CMK (cell line): ENCODE measurements around the gene MACF1.

ENCODE experiments used
- DNase-seq: peaks from one replicate; pipeline ENCODE4 v3.0.0-alpha.2; 2010; ENCODE audit warnings: low read depth

Gene MACF1

GRCh38 chr1:39310691-39311090, 106.2 kb downstream of the MACF1 start:
- DNase-seq: no peak

DNA sequence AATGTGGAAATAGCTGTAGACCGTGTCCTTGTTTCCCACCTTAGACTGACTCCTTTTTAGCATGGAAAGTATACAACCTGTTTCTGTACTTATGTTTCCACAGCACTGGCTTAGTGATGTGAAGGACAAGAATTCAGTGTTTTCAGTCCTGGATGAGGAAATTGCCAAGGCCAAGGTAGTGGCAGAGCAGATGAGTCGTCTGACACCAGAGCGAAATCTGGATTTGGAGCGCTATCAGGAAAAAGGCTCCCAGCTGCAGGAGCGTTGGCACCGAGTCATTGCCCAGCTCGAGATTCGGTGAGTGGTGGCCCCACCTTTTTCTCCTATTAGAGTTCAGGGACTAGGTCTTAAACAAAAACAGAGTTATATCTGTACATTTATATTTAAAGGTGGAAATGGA, 112.6 kb downstream of the MACF1 start:
- DNase-seq: no peak

GRCh38 chr1:39317910-39318633, 113.6 kb downstream of the MACF1 start:
- peak; percentile 34 for DNase-seq

GRCh38 chr1:39321979-39322378, 117.5 kb downstream of the MACF1 start:
- no peak for DNase-seq

GRCh38 chr1:39322431-39322830, 117.9 kb downstream of the MACF1 start:
- no peak for DNase-seq

DNA sequence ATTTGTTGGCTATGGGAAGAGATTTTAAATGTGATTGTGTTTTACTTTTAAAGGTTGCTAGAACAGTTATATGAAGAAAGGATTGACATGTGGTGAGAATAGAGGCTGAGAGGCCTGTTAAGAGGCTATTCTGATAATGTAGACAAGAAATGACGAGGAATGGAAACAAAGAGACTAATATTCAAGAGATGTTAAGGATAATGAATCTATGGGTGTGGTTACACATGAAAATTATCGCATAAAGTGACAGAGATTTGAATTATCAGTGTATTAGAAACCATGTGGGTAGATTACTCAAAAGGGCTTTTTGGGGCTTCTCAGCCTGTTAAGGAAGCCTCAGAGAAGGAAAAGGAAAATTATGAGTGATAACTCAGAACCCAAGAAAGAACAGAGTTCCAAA, 120.4 kb downstream of the MACF1 start:
- DNase-seq: no peak

DNA sequence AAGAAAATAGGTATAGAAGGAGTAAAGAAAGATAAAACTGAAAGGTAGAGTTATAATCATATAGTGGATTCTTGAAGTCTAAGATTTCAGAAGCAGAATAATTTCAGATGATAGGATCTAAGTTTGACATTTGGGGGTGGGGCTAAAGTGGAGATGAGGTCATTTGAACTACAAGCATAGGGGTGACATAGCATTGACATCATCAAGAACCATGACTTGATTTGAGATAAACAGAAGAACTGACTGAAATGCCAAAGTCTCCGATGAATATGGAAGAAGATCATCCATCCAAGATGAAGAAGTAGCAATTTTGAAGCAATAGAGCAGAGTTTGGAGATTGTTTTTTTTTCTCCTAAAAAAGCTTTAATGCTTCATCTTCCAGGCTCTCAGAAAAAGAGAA, 122.3 kb downstream of the MACF1 start:
- no peak for DNase-seq

DNA sequence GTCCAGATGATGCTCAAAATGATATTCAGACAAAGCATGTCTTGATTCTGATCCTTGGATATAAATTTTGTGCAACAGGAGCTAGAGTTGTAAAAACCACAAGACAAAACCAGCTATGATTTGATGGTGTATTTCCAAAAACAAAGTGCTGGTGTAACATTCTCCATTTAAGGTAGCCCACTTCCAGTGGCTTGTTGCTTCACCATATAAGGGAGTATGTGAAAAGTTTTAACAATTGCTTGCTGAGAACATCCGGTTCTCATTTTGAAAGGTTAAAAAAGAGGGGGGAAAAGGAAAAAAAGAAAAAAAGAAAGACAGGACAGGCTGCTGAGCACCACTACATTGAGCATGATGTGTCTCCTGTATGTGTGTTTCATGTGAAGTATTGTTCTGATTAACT, 123.6 kb downstream of the MACF1 start:
- DNase-seq: no peak

GRCh38 chr1:39328586-39329121, 124.2 kb downstream of the MACF1 start:
- no peak for DNase-seq

DNA sequence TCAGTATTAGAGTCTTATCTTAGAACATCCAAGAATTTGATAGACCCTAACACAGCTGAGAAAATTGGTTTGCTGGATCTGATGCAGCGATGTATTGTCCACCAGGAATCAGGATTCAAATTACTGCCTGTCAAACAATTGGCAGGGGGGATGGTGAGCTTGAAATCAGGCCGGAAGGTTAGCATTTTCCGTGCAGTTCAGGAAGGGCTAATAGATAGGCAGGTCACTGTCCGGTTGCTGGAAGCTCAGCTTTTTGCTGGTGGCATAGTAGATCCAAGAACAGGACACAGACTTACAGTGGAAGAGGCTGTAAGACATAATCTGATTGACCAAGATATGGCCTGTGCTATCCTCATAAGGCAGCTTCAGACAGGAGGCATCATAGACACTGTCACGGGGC, 127.2 kb downstream of the MACF1 start:
- DNase-seq: no peak

GRCh38 chr1:39332291-39332690, 127.8 kb downstream of the MACF1 start:
- DNase-seq: no peak

DNA sequence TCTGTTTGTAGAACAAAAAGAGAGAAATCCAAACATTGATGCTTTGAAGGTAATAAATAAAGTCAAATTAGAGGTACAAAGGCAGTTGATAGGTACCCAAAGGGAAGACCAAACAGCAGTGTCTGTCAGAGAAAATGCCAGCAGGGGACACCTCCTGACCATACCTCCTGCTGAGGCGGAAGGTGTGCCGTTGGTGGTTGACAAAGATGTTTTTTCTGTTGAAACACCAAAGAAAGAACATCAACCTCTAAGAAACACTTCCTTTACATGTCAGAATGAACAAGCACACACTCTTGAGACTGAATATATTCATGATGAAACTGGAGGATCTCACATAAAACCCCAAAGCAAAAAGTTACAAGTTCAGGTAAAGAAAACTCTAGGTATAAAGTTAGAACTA, 128.3 kb downstream of the MACF1 start:
- no peak for DNase-seq

GRCh38 chr1:39333296-39333695, 128.8 kb downstream of the MACF1 start:
- no peak for DNase-seq

- no peak for DNase-seq
These were observed 130.7 kb downstream of the MACF1 start for GRCh38 chr1:39335216-39335615.

DNA sequence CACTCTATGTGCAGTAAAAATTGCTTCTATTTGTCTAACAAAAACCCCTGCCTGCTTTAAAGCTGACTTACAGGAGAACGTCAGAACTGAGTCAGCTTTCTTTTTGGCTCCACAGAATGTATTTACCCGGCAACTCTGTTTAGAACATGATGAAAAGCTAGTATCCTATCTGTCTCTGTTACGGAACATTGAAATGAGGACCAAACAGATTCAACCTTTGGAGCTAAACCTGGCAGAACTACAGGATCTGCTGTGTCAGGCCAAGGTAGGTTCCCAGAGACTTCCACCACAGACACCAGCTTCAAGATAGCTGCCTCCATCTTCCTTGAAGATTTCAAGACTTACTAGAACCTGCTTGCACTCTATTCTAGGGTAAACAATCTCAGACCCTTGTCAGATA, 132.6 kb downstream of the MACF1 start:
- no peak for DNase-seq

GRCh38 chr1:39342776-39343175, 138.3 kb downstream of the MACF1 start:
- no peak for DNase-seq

- no peak for DNase-seq
These were observed 140.1 kb downstream of the MACF1 start for GRCh38 chr1:39344394-39345154.

GRCh38 chr1:39346872-39347271, 142.4 kb downstream of the MACF1 start:
- no peak for DNase-seq

- no peak for DNase-seq
These were observed 143.8 kb downstream of the MACF1 start for GRCh38 chr1:39348278-39348677.

- no peak for DNase-seq
These were observed 148.4 kb downstream of the MACF1 start for GRCh38 chr1:39352881-39353280.

GRCh38 chr1:39354572-39354971, 150.1 kb downstream of the MACF1 start:
- no peak for DNase-seq

- DNase-seq: no peak
These were observed 154.0 kb downstream of the MACF1 start for GRCh38 chr1:39358491-39358890.

GRCh38 chr1:39359028-39359570, 154.6 kb downstream of the MACF1 start:
- no peak for DNase-seq
